ENCODE results near the gene MYBPHL. TPM values are rescaled to one million over a fixed set of nuclear protein-coding genes. Genes with fewer than 3 reads are reported as not detected.

MYBPHL gene
- polyA plus RNA-seq, 1 of the 3 experiments (the other 2 are of a cell fraction) = 0.07 TPM

DNA sequence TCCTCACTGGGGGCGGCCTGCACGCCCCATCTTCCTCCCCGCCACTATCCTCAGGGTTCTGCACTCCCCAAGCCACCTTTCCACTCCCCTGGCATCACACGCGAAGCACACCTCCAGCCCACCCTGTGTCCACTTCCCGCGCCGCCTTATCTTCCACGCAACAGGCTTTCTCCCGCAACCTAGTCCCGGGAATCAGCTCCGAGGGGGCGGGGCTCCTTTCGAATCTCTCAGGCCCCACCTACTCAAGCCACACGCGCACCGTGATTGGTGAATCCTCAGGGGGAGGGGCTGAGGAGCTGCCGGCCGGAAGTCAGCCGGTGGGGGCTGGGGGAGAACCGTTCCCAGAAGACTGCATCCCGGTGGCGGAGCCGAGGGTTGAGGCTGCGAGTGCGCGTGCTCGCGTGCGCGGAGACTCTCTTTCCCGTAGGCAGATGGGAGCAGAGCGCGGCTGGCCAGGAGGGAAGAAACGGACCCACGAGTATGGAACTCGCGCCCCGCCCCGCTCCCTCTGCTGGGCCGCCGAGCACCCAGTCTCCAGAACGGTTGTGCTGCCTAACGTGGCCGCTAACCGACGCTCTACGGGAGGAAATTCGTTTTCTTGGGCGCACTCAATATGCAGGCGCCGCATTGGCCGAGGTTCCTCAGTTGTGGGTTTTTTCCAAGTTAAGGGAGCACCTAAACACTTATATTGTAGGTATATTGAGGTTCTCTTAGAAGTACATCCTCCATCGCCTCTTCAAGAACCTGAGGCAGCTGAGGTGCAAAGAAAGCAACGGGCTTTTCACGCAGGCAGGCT lies 23.7 kb downstream of the MYBPHL start, which contains the start of gene PSRC1:
Gene PSRC1, minus strand, starts transcription at position 194 of the 796 bp plus-strand sequence.
- no peaks in the 10 kb centered on the region for H3K9me2 ChIP-seq
- H4K20me1 ChIP-seq (ENCODE audit: insufficient read depth) = no peaks in the 10 kb centered on the region
- peaks cover 10% of the 10 kb centered on the region for H3F3A ChIP-seq (replicated peaks; ENCODE audit: insufficient read depth)
- peak within 1 kb of the TSS; percentile 73 to 96 for H3K27ac ChIP-seq (ENCODE audit: low read depth in 2 of 2, low read length in 1 of 2)
- DNase-seq = peak; percentile 99
- TF ChIP-seq YY1 (IDR thresholded peaks at IDR 0.05; ENCODE audit: low read depth) (0 out of 2 replicates have a peak, but pooled peaks have one; percentile 40), GABPA (IDR thresholded peaks at IDR 0.05; ENCODE audit: low read depth) (peak; percentile 70), GATA2 (CRISPR knock-in tag; IDR thresholded peaks at IDR 0.05) (no peak), TAF1 (IDR thresholded peaks at IDR 0.05; ENCODE audit: borderline replicate concordance, low read depth, low read length) (peak; percentile 80; the same call in 1 of the 2 replicates), RXRA (IDR thresholded peaks at IDR 0.05; ENCODE audit: borderline replicate concordance, low read depth) (no peak), RAD21 (IDR thresholded peaks at IDR 0.05; ENCODE audit: low read length) (no peak), RFX5 (IDR thresholded peaks at IDR 0.05; ENCODE audit: low read length) (0 out of 2 replicates have a peak, but pooled peaks have one; percentile 13), CHD2 (IDR thresholded peaks at IDR 0.05; ENCODE audit: low read length, partially characterized antibody) (peak; percentile 73), TCF12 (IDR thresholded peaks at IDR 0.05) (no peak; the same call in 1 of the 2 replicates), SIN3A (IDR thresholded peaks at IDR 0.05; ENCODE audit: borderline replicate concordance, low read depth, low read length) (peak; percentile 4; the same call in 1 of the 2 replicates), ELF1 (IDR thresholded peaks at IDR 0.05) (peak; percentile 72; the same call in 1 of the 2 replicates), NRF1 (IDR thresholded peaks at IDR 0.05; ENCODE audit: low read depth, low read length) (peak; percentile 67), POLR2AphosphoS5 (IDR thresholded peaks at IDR 0.05; ENCODE audit: low read depth, low read length) (peak; percentile 90), MXI1 (IDR thresholded peaks at IDR 0.05; ENCODE audit: low read depth, low read length) (0 out of 2 replicates have a peak, but pooled peaks have one; percentile 57)
- TF ChIP-seq, protein P1, sequence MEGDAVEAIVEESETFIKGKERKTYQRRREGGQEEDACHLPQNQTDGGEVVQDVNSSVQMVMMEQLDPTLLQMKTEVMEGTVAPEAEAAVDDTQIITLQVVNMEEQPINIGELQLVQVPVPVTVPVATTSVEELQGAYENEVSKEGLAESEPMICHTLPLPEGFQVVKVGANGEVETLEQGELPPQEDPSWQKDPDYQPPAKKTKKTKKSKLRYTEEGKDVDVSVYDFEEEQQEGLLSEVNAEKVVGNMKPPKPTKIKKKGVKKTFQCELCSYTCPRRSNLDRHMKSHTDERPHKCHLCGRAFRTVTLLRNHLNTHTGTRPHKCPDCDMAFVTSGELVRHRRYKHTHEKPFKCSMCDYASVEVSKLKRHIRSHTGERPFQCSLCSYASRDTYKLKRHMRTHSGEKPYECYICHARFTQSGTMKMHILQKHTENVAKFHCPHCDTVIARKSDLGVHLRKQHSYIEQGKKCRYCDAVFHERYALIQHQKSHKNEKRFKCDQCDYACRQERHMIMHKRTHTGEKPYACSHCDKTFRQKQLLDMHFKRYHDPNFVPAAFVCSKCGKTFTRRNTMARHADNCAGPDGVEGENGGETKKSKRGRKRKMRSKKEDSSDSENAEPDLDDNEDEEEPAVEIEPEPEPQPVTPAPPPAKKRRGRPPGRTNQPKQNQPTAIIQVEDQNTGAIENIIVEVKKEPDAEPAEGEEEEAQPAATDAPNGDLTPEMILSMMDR (IDR thresholded peaks at IDR 0.05) = peak; percentile 46
- TF ChIP-seq, protein P2, sequence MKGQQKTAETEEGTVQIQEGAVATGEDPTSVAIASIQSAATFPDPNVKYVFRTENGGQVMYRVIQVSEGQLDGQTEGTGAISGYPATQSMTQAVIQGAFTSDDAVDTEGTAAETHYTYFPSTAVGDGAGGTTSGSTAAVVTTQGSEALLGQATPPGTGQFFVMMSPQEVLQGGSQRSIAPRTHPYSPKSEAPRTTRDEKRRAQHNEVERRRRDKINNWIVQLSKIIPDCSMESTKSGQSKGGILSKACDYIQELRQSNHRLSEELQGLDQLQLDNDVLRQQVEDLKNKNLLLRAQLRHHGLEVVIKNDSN (IDR thresholded peaks at IDR 0.05; ENCODE audit: borderline replicate concordance, low read depth) = no peak
- TF ChIP-seq, protein P3, sequence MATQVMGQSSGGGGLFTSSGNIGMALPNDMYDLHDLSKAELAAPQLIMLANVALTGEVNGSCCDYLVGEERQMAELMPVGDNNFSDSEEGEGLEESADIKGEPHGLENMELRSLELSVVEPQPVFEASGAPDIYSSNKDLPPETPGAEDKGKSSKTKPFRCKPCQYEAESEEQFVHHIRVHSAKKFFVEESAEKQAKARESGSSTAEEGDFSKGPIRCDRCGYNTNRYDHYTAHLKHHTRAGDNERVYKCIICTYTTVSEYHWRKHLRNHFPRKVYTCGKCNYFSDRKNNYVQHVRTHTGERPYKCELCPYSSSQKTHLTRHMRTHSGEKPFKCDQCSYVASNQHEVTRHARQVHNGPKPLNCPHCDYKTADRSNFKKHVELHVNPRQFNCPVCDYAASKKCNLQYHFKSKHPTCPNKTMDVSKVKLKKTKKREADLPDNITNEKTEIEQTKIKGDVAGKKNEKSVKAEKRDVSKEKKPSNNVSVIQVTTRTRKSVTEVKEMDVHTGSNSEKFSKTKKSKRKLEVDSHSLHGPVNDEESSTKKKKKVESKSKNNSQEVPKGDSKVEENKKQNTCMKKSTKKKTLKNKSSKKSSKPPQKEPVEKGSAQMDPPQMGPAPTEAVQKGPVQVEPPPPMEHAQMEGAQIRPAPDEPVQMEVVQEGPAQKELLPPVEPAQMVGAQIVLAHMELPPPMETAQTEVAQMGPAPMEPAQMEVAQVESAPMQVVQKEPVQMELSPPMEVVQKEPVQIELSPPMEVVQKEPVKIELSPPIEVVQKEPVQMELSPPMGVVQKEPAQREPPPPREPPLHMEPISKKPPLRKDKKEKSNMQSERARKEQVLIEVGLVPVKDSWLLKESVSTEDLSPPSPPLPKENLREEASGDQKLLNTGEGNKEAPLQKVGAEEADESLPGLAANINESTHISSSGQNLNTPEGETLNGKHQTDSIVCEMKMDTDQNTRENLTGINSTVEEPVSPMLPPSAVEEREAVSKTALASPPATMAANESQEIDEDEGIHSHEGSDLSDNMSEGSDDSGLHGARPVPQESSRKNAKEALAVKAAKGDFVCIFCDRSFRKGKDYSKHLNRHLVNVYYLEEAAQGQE (IDR thresholded peaks at IDR 0.05; ENCODE audit: low read depth, low read length) = 0 out of 2 replicates have a peak, but pooled peaks have one; percentile 28
- TF ChIP-seq, protein P4, sequence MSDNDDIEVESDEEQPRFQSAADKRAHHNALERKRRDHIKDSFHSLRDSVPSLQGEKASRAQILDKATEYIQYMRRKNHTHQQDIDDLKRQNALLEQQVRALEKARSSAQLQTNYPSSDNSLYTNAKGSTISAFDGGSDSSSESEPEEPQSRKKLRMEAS (IDR thresholded peaks at IDR 0.05; ENCODE audit: low read depth) = peak; percentile 90
- peak within 1 kb of the TSS; percentile 86 for H2AFZ ChIP-seq (ENCODE audit: low read depth)
- POLR2A ChIA-PET = interaction anchor here (0.6 to 1.5 kb wide), 9 partner anchors 30 to 265 kb away, joined by 3 to 9 read pairs (median 5); partner anchors contain the start of genes CELSR2, GNAI3 and SORT1
- peak within 1 kb of the TSS; percentile 68 for H3K9ac ChIP-seq
- peaks cover 26% of the 10 kb centered on the region; the same call in 1 of the 2 replicates for H3K79me2 ChIP-seq (ENCODE audit: insufficient read depth)
- no peaks in the 10 kb centered on the region for H3K36me3 ChIP-seq (replicated peaks in 1 of 2; ENCODE audit: control insufficient read depth in 1 of 2, insufficient read depth in 2 of 2, low read length in 1 of 2)
- peak within 1 kb of the TSS; percentile 69 to 84 for H3K4me3 ChIP-seq (ENCODE audit: low read depth in 2 of 2, low read length in 1 of 2)
- CTCF ChIA-PET = interaction anchor here (1.1 to 8.7 kb wide), 7 partner anchors 19 to 249 kb away, joined by 3 to 252 read pairs (median 6); partner anchors contain the start of genes CELSR2 and SORT1
- peaks cover 0 to 18% of the 10 kb centered on the region in 2 experiments; a peak in 1 of 4 replicates for H3K4me1 ChIP-seq (ENCODE audit: control insufficient read depth in 1 of 2, insufficient read depth in 2 of 2, low read depth in 1 of 2, low read length in 1 of 2)
- 14% methylated on average over 15 of the region's 56 CpGs for WGBS (ENCODE audit: low lambda C conversion rate)
- no peaks in the 10 kb centered on the region for H3K27me3 ChIP-seq (ENCODE audit: insufficient read depth)
- no peaks in the 10 kb centered on the region for H3K9me3 ChIP-seq
- peak within 1 kb of the TSS; percentile 82 for H3K4me2 ChIP-seq
